NCI-H2196 (cell line): ENCODE results near the gene OR1L1.

Source experiments
- DNase-seq: peaks from one replicate; lab custom pipeline; 2025; ENCODE audit not compliant: unreplicated experiment; lab: John Stamatoyannopoulos, UW

OR1L1 gene, protein sequence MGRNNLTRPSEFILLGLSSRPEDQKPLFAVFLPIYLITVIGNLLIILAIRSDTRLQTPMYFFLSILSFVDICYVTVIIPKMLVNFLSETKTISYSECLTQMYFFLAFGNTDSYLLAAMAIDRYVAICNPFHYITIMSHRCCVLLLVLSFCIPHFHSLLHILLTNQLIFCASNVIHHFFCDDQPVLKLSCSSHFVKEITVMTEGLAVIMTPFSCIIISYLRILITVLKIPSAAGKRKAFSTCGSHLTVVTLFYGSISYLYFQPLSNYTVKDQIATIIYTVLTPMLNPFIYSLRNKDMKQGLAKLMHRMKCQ

DNA sequence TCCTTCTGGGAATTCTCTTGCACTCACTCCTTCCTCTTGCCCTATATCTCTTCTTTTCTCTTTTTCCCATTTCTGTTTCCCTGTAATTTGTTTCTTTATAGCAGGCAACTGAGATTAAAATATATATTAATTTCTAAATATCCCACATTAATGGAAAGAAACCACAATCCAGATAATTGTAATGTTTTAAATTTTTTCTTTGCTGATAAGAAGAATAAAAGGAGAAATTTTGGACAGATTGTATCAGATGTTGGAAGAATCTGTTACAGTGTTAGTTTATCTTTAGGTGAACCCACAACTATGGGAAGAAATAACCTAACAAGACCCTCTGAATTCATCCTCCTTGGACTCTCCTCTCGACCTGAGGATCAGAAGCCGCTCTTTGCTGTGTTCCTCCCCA, at the start of gene OR1L1:
TSS of gene OR1L1 (plus strand) at position 301 of the 400 bp plus-strand sequence. CDS start at position 301, 0 bp downstream.
- DNase-seq = no peak

DNA sequence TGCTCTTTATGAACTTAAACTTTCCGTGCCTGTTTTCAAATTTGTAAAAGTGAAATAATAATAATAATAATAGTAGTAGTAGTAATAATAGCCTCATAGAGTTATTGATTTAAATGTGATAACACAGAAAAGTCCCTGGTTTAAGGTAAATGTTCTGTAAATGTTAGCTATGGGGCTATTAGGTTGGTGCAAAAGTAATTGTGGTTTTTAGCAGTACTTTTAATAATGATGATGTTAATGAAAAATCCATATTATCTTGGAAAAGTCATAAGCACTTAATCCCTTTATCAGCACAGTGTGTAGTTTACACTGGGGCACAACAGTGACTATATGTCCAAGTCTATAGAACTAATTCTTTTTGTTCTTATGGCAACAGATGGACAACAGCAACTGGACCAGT, 47.2 kb upstream of the OR1L1 start, which contains the start of gene OR1Q1:
TSS of gene OR1Q1 (plus strand) at position 377 of the 400 bp plus-strand sequence. CDS start at position 377, 0 bp downstream.
- DNase-seq = no peak

DNA sequence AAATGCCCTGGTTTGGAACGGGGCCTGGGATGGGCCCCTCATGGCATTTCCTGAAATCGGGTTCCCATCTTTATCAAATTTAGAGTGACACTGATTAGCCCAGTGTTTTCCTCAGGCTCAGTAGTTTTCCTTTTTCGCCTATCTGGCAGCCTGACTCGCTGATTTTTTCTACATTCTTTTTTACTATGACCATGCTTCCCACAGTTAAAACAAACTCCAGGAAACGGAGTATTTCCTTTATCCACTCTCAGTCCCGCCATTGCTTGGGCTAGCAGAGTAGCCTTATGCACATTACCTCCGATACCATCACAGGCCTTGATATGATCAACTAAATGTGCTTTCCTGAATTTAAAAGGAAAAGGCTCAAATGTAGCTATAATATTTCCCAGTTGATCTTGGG, 41.5 kb upstream of the OR1L1 start:
- no peak for DNase-seq

DNA sequence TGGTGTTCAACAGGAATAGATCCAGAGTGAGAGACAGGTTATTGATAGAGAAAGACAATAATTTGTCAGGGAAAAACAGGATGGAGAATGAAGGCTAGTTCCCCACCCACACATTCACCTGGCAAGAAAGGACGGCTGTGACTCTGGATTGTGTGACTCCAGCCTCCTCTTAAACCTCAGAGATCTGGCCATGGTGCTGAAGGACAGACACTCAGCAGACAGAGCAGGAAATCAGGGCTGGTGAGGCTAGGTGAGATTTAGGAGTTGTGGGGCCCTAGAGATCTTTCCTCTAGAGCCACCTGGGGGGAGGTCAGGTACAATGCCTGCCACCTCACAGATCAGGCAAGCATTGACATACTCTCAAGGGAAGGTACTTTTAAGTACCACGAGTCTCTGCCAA, 19.3 kb upstream of the OR1L1 start:
- no peak for DNase-seq

DNA sequence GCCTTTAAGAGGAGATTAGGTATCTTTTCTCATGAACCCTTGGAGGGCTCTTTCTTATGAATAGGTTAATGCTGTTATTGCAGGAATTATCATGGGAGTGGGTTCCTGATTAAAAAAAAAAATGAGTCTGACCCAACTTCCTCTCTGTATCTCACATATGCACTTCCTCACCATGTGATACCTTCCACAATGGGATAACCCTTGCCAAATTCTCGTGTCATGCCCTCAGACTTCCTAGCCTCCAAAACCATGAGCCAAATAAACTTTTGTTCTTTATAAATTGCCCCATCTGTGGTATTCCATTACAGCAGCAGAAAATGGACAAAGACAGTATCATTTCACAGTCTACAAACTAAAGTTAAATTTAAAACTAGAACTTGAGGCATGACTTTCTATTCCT, 5.1 kb upstream of the OR1L1 start:
- no peak for DNase-seq

DNA sequence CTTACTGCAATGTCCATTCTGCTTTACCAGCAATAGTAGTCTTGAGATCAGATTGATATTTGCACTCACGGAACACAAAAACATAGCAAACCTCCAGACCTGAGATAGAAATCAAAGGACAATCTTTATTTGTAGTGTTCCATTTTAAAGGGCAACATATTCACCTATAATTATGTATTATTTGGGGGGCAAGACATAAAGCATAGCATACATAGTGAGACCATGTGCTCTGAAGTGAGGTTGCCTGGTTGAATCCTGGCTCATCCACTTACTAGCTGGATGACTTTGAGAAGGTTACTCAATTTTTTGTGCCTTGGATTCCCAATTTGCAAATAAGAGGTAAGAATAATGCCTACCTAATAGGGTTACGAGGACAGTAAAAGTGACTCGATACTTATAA, 4.0 kb upstream of the OR1L1 start, which contains the start of gene OR1B1:
TSS of gene OR1B1 (minus strand) at position 101 of the 400 bp plus-strand sequence.
- DNase-seq = no peak

DNA sequence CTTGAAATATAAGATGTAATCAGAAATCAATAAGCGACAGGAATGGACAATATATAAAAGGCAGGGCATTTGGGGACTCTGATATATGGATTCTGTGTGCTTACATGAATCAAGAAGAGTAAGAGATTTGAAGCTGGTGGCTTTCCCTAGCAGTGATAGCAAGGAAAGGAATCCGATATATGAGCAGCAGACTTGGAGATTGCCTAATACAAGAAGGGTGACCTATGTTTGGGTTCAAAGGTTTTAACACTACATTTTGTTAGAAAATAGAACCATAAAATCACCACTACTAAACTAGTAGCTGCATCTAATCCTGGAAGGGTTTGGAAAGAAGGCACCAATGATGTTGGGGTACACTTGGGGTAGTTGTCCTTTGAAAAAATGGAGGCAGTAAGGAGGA, 11.0 kb downstream of the OR1L1 start:
- DNase-seq = no peak

DNA sequence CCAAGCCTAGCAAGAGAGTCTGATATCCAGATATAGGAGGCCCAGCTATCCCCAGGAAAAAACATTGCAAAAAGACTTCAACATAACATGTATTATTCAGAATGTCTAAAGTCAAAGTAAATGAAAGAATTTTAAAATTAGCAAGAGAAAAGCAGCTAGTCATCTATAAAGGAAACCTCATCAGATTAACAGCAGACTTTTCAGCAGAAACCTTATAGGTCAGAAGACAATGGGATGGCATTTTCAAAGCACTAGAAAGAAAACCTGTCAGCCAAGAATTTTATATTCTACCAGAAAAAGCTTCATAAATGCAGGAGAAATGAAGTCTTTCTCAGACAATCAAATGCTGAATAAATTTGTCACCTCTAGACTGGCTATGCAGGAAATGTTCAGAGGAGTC, 23.3 kb downstream of the OR1L1 start:
- DNase-seq = no peak

DNA sequence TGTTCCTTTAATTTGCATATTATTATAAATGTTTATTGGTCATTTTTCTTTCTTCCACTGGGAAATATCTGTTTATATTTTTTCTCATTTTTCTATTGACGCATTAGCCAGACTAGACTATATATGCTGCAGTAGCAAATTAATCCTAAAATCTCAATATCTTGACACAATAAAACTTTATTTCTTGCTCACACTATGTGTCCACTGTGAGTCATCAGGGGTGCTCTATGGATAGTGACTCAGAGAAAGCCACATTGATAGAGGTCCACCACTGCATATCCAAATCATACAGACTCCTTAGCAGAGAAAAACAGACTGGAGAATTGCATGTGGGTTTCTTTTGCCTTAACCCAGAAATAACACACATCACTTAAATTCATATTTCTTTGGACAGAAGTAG, 34.2 kb downstream of the OR1L1 start:
- no peak for DNase-seq
